ENCODE data around the gene NLRP3. TPM values are rescaled to one million over a fixed set of nuclear protein-coding genes. Genes with fewer than 3 reads are reported as not detected.

The NLRP3 gene
- total RNA-seq, 1 experiment from 2014 or later = not detected

DNA sequence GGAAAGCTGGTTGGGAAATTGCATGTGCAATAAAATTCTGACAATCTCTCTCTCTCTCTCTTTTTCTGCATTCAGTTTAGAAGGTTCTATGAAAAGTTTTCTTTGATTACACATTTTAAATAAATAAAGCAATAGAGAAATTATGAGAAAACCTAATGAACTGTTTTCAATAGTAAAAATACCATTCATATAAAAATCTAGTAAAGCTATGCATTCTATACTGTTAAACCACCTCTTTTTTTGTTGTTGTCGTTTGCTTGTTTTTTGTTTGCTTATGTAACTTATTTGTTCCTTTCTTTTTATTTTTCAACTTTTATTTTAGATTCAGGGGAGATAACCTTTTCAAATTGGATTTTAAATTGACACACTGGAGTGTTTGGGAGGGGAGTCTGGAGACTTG, 56.1 kb downstream of the NLRP3 start:
- no peaks in the 10 kb centered on the region for H3K9me3 ChIP-seq (ENCODE audit: control insufficient read depth in 1 of 2, insufficient read depth in 1 of 2, low read depth in 1 of 2, low read length in 2 of 2)
- no peak overlapping the region for H3K4me3 ChIP-seq (replicated peaks in 1 of 2; ENCODE audit: low read depth in 1 of 2, low read length in 2 of 2)
- DNase-seq (ENCODE audit: low read depth, low spot score) = no peak
- no peak for ATAC-seq
- ChIA-PET RAD21 (ENCODE audit: low non-redundant PET in 1 of 2, low total read pairs in 2 of 2, uncharacterized antibody in 2 of 2, unreplicated experiment in 2 of 2) (no interaction called here), POLR2A (no interaction called here), CTCF (no interaction called here)
- H3K9ac ChIP-seq (ENCODE audit: low read length) = no peak overlapping the region
- H3K27me3 ChIP-seq (ENCODE audit: insufficient read depth, low read length) = no peaks in the 10 kb centered on the region
- no peaks in the 10 kb centered on the region for H3K4me1 ChIP-seq (ENCODE audit: control insufficient read depth in 1 of 2, insufficient read depth in 2 of 2, low read length in 2 of 2)
- H3K36me3 ChIP-seq (ENCODE audit: control insufficient read depth in 1 of 2, insufficient read depth in 2 of 2, low read length in 2 of 2) = no peaks in the 10 kb centered on the region
- no peak overlapping the region for H3K27ac ChIP-seq (ENCODE audit: low read depth, low read length)
- BruUV-seq (replicated peaks) = no TSS peak
- no peak overlapping the region for H2AFZ ChIP-seq (ENCODE audit: low read depth, low read length, poor library complexity, severe bottlenecking)
- no peaks in the 10 kb centered on the region for H4K20me1 ChIP-seq (ENCODE audit: insufficient read depth)
- no peak overlapping the region for H3K4me2 ChIP-seq (ENCODE audit: low read length)
- intact Hi-C loops (cut with micrococcal nuclease) = no loop called here
- no peak for TF ChIP-seq JUND (IDR thresholded peaks at IDR 0.05)
- no peak for TF ChIP-seq SIN3A (IDR thresholded peaks at IDR 0.05; ENCODE audit: low read depth)
- H3K79me2 ChIP-seq (ENCODE audit: insufficient read depth, low read length) = no peaks in the 10 kb centered on the region
- no peaks in the 10 kb centered on the region for H3K9me2 ChIP-seq (ENCODE audit: insufficient read depth)

DNA sequence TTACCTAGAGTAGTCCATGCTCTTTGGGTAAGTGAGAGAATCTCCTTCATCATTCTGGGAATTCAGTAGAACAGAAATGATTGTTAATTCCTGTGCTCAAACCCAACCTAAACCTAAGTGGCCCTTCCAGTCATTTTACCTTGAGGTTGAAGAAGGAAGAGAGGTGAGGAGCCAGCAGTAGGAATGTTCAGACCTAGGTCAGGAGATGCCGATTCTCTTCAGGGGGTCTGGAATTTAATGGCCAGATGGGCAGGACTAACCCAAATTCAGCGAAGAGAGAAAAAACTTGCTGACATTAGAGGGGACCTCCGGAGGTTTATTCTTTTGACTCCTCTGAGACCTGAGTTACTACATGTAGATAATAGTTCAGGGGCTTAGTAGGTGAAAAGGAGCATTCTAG, 58.4 kb downstream of the NLRP3 start:
- BruUV-seq (replicated peaks) = no TSS peak
- Histone ChIP-seq H3K4me3 (replicated peaks in 1 of 2; ENCODE audit: low read depth in 1 of 2, low read length in 2 of 2) (no peak overlapping the region), H3K4me2 (ENCODE audit: low read length) (no peak overlapping the region), H2AFZ (ENCODE audit: low read depth, low read length, poor library complexity, severe bottlenecking) (no peak overlapping the region), H3K27me3 (ENCODE audit: insufficient read depth, low read length) (no peaks in the 10 kb centered on the region), H3K9me2 (ENCODE audit: insufficient read depth) (no peaks in the 10 kb centered on the region), H3K9me3 (ENCODE audit: control insufficient read depth in 1 of 2, insufficient read depth in 1 of 2, low read depth in 1 of 2, low read length in 2 of 2) (no peaks in the 10 kb centered on the region), H4K20me1 (ENCODE audit: insufficient read depth) (no peaks in the 10 kb centered on the region), H3K79me2 (ENCODE audit: insufficient read depth, low read length) (no peaks in the 10 kb centered on the region), H3K9ac (ENCODE audit: low read length) (no peak overlapping the region), H3K27ac (ENCODE audit: low read depth, low read length) (no peak overlapping the region), H3K36me3 (ENCODE audit: control insufficient read depth in 1 of 2, insufficient read depth in 2 of 2, low read length in 2 of 2) (no peaks in the 10 kb centered on the region), H3K4me1 (ENCODE audit: control insufficient read depth in 1 of 2, insufficient read depth in 2 of 2, low read length in 2 of 2) (no peaks in the 10 kb centered on the region)
- no peak for ATAC-seq
- ChIA-PET CTCF (no interaction called here), RAD21 (ENCODE audit: low non-redundant PET in 1 of 2, low total read pairs in 2 of 2, uncharacterized antibody in 2 of 2, unreplicated experiment in 2 of 2) (no interaction called here), POLR2A (no interaction called here)
- DNase-seq (ENCODE audit: low read depth, low spot score) = no peak
- intact Hi-C loops (cut with micrococcal nuclease) = no loop called here
- no peak for TF ChIP-seq FOSL1 (IDR thresholded peaks at IDR 0.05; ENCODE audit: low read depth)
- TF ChIP-seq, protein P1, sequence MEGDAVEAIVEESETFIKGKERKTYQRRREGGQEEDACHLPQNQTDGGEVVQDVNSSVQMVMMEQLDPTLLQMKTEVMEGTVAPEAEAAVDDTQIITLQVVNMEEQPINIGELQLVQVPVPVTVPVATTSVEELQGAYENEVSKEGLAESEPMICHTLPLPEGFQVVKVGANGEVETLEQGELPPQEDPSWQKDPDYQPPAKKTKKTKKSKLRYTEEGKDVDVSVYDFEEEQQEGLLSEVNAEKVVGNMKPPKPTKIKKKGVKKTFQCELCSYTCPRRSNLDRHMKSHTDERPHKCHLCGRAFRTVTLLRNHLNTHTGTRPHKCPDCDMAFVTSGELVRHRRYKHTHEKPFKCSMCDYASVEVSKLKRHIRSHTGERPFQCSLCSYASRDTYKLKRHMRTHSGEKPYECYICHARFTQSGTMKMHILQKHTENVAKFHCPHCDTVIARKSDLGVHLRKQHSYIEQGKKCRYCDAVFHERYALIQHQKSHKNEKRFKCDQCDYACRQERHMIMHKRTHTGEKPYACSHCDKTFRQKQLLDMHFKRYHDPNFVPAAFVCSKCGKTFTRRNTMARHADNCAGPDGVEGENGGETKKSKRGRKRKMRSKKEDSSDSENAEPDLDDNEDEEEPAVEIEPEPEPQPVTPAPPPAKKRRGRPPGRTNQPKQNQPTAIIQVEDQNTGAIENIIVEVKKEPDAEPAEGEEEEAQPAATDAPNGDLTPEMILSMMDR (IDR thresholded peaks at IDR 0.05 in 2 of 3, conservative IDR thresholded peaks at IDR 0.05 in 1 of 3; ENCODE audit: borderline replicate concordance in 1 of 3, insufficient read depth in 1 of 3, low read depth in 2 of 3, low read length in 2 of 3) = no peak
- TF ChIP-seq SRF (IDR thresholded peaks at IDR 0.05; ENCODE audit: low read depth) = no peak
- TF ChIP-seq RAD21 (IDR thresholded peaks at IDR 0.05; ENCODE audit: low read depth) = no peak
- TF ChIP-seq, protein P2, sequence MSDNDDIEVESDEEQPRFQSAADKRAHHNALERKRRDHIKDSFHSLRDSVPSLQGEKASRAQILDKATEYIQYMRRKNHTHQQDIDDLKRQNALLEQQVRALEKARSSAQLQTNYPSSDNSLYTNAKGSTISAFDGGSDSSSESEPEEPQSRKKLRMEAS (IDR thresholded peaks at IDR 0.05) = no peak
- no peak for TF ChIP-seq ELF1 (IDR thresholded peaks at IDR 0.05; ENCODE audit: borderline replicate concordance, low read depth)
- TF ChIP-seq CBX3 (IDR thresholded peaks at IDR 0.05; ENCODE audit: low read depth) = no peak
- no peak for TF ChIP-seq TCF7L2 (IDR thresholded peaks at IDR 0.05; ENCODE audit: borderline replicate concordance, extremely low read depth, insufficient read depth, insufficient read length)
- TF ChIP-seq, protein P3, sequence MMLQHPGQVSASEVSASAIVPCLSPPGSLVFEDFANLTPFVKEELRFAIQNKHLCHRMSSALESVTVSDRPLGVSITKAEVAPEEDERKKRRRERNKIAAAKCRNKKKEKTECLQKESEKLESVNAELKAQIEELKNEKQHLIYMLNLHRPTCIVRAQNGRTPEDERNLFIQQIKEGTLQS (IDR thresholded peaks at IDR 0.05) = no peak
- no peak for TF ChIP-seq POLR2AphosphoS5 (IDR thresholded peaks at IDR 0.05; ENCODE audit: low read depth, low read length)
- no peak for TF ChIP-seq SP1 (IDR thresholded peaks at IDR 0.05; ENCODE audit: low read depth)
- TF ChIP-seq, protein P4, sequence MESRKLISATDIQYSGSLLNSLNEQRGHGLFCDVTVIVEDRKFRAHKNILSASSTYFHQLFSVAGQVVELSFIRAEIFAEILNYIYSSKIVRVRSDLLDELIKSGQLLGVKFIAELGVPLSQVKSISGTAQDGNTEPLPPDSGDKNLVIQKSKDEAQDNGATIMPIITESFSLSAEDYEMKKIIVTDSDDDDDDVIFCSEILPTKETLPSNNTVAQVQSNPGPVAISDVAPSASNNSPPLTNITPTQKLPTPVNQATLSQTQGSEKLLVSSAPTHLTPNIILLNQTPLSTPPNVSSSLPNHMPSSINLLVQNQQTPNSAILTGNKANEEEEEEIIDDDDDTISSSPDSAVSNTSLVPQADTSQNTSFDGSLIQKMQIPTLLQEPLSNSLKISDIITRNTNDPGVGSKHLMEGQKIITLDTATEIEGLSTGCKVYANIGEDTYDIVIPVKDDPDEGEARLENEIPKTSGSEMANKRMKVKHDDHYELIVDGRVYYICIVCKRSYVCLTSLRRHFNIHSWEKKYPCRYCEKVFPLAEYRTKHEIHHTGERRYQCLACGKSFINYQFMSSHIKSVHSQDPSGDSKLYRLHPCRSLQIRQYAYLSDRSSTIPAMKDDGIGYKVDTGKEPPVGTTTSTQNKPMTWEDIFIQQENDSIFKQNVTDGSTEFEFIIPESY (IDR thresholded peaks at IDR 0.05; ENCODE audit: extremely low read depth, insufficient replicate concordance, low read length) = no peak
- TF ChIP-seq ZFX (IDR thresholded peaks at IDR 0.05) = no peak
- no peak for TF ChIP-seq YY1 (IDR thresholded peaks at IDR 0.05; ENCODE audit: extremely low read depth, insufficient replicate concordance, low read depth, low read length)

All from HCT116 (cell line).